CD1c-positive myeloid dendritic cell (primary cell): ENCODE data around the gene MMP1.
"Not testable (repeated sequence)": the region's sequence is repeated elsewhere in the genome, so short reads cannot be mapped to it uniquely, and the experiment has no call there.

Source experiments
- DNase-seq: peaks from one replicate; pipeline ENCODE4 v3.0.0-alpha.2; 2016; ENCODE audit errors: extremely low spot score

The MMP1 gene

DNA sequence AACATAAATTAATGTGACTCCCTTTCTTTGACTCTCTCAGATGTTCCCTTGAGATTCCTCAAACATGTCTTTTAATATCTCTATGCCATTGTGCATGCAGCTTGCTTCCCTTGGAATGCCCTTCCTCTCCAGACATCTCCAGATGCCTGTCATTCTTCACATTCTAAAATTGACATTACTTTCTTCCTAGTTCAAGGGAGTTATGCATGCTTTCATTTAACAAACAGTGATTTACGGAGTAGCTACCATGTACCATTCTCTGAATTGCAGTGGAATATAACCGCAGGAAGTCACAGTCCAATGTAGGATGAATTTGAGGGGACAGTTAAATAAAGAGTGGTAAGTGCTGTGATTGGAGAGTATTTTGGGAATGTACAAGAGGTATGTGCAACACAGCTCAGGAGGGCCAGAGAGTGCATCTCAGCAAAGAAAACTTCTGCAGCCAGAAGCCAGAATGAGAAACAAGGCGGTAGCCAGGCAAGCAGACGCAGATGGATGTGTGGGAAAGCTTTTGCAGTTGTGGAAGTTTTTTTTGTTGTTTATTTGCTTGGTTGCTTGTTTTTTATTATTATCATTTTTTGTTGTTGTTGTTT is 36.2 kb downstream of the MMP1 start:
- no peak for DNase-seq

DNA sequence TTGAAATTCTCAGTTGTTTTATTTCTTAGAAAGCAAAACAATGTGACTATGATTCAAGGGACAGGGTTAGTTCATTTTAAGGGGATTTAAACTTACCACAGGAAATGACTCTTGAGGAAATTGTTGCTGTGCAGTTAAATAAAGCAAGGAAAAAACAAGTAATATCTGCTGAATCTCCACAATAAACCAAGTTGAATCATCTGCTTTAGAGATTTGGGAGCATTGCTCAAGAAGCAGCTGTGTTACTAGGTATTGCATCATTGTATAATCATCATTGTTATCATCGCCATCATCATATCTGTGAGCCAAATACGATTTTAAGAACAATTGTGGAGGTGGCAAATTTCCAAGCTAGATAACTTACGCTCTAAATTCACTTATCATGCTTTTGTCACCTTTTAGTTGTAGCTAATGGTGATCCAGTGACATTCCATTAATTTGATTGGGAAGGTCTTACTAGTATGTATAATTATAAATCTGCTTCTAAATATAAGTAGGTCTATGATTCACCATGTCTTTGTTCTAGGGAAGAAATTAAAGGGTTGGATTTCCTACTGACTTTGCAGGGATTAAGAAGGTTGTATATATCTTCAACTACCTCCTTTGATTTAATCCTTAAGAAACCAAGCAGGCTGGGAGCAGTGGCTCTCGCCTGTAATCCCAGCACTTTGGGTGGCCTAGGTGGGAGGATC is 37.5 kb downstream of the MMP1 start:
- peak; percentile 81 for DNase-seq

DNA sequence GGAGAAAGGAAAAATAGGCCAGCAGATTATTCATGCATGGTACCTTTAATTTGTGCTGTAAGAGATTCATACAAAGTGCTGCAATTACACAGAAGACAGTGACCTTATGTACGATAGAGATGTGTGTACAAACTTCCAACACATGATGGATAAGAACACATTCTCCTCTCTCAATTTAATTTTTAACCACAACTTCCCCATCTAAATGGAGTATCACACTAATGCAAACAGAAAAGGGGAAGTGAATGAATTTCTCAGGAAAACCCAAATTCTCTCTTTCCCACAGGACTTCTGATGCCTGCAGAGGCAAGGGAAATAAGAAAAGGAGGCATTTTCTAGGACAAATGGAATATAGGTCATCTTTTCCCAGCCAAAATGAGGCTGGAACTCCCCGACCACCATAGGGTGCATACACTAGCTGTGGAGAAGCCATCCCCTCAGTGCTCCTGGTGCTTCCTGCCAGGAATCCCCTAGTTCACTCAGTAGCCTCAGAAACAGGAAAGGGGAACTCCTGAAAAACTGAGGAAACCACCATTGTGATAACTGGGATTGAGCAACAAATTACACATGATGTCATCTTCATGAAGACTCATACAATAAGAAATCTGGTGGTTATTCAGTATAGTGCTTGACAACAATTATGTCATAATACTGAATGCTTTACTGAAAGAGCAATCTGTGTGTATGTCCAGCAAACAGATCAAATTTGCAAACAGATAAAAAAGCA is 40.0 kb downstream of the MMP1 start:
- peak; percentile 91 for DNase-seq

DNA sequence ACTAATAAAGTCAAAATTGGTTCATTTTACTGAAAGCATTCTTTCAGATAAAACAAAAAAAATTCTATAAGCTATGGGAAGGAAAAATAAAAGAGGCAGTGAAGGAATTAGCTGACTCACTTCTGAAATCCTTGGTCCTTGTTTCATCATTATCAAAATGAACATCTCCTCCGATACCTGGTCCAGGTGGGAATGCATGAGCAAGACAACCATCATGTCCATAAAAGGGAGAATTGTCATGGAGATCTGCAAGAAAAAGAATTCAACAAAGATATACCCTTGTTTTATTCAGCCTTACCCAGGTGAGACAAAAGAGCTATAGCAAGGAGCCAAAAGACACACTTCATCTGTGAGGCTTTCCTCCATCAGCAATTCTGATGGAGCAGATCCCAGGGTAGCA is 44.7 kb downstream of the MMP1 start:
- no peak for DNase-seq

DNA sequence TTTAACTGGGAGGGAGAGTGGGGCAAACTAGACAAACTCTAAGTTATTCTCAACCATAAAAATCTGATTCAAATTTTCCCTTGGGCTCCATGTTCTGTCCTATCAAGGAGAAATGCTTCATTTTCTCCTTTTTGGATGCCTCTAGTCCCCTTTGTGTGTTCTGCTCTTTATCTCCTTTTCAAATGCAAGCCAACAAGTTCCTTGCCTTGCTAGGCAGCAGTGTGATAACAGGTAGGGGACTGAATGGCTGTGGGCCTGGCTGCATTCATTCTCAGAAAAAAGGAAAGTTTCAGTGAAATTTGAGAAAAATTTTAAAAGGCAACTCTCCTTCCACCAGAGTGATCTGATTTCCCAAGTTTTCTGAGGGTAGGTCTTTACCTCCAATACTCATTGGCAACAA is 46.3 kb downstream of the MMP1 start:
- no peak for DNase-seq

DNA sequence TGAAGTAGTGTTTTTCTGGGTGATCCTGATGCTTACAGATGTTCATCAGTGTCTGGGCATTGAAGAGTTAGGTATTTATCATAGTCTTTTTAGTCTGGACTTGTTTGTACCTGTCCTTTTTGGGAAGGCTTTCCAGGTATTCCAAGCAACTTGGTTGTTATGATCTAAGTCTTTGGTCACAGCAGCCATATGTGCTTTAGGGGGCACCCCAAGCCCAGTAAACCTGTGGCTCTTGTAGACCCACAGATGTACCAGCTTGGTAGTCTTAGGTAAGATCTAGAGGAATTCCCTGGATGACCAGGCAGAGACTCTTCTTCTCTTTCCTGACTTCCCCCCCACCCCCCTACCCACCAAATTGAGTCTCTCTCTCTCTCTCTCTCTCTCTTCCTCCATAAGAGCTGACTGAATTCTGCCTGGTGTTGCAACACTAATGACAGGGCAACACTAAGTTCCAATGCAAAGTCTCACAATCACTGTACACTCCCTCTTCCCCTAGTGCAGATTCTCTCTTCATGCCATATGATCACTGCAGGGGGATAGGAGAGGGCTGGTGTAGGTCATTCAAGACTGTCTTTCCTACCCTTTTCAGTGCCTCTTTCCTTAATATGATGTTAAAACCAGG is 48.7 kb downstream of the MMP1 start:
- no peak for DNase-seq

DNA sequence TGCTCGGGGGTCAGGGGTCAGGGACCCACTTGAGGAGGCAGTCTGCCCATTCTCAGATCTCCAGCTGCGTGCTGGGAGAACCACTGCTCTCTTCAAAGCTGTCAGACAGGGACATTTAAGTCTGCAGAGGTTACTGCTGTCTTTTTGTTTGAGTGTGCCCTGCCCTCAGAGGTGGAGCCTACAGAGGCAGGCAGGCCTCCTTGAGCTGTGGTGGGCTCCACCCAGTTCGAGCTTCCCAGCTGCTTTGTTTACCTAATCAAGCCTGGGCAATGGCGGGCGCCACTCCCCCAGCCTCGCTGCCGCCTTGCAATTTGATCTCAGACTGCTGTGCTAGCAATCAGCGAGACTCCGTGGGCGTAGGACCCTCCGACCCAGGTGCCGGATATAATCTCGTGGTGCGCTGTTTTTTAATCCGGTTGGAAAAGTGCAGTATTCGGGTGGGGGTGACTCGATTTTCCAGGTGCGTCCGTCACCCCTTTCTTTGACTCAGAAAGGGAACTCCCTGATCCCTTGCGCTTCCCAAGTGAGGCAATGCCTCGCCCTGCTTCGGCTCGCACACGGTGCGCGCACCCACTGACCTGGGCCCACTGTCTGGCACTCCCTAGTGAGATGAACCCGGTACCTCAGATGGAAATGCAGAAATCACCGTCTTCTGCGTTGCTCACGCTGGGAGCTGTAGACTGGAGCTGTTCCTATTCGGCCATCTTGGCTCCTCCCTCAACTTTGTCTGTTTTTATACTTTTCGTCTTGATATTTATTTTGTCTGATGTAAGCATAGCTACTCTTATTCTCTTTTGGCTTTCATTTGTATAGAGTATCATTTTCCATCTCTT is 51.0 kb downstream of the MMP1 start:
- DNase-seq: not testable (repeated sequence)
